CD4-positive, alpha-beta T cell treated with Interleukin-10 for 1 hour (primary cell): ENCODE data around the gene DIABLO.
"Not testable (repeated sequence)": the region's sequence is repeated elsewhere in the genome, so short reads cannot be mapped to it uniquely, and the experiment has no call there.

Source experiments
- DNase-seq: peaks from one replicate; pipeline ENCODE4 v3.0.0-alpha.2; 2020

The DIABLO gene

DNA sequence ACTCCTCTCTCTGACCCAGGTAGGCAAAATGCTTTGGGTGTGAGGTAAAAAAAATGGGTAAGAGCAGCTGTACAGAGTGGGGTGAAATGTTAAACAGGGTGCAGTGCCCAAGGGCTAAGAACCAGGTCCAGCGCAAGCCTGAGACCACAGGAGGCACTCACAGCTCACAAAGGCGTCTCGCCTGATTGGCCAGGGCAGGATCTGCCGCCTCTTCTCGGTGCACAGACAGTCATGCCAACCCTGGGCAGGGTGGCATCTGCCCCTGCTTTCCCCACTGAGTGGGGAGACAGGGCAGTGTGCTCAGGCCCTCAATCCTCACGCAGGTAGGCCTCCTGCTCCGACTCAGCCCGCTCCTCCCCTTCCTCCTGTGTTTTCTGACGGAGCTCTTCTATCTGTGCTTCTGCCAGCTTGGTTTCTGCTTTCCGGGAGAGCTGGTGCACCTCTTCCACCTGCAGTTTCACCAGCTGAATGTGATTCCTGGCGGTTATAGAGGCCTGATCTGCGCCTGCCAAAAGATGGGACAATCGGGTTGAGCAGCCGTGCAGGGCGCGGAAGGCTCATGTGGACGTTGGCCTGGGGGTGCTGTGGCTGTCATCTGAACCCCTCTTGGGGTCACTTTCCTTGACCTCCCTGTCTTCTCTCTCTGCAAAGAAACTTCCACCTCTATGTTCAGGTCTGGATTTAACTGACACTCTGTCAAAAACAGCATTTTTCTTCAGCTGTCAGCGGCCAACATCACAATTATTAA is 17.6 kb downstream of the DIABLO start:
- no peak for DNase-seq

DNA sequence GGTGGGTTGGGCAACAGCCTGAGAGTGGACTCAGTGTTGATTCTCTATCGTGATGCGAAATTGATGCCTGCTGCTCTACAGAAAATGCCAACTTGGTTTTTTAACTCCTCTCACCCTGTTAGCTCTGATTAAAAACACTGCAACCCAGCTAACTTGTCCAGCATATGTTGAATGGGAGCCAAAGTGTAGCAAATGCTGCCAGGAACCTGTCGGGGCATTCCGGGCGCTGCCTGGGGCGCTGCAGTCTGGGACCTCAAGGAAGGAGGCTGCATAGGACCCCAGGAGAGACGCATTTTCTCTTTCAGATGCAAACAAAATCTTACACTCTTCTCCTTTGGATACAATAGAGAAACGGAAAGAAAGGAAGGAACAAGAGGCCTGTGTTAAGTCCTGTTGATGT is 18.5 kb downstream of the DIABLO start:
- DNase-seq = no peak

DNA sequence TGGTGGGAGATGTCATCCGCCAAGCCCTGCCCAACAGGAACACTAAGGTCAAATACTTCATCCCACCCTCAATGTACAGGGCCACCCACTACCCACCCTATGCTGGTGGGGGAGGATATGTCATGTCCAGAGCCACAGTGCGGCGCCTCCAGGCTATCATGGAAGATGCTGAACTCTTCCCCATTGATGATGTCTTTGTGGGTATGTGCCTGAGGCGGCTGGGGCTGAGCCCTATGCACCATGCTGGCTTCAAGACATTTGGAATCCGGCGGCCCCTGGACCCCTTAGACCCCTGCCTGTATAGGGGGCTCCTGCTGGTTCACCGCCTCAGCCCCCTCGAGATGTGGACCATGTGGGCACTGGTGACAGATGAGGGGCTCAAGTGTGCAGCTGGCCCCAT is 18.9 kb downstream of the DIABLO start:
- no peak for DNase-seq

DNA sequence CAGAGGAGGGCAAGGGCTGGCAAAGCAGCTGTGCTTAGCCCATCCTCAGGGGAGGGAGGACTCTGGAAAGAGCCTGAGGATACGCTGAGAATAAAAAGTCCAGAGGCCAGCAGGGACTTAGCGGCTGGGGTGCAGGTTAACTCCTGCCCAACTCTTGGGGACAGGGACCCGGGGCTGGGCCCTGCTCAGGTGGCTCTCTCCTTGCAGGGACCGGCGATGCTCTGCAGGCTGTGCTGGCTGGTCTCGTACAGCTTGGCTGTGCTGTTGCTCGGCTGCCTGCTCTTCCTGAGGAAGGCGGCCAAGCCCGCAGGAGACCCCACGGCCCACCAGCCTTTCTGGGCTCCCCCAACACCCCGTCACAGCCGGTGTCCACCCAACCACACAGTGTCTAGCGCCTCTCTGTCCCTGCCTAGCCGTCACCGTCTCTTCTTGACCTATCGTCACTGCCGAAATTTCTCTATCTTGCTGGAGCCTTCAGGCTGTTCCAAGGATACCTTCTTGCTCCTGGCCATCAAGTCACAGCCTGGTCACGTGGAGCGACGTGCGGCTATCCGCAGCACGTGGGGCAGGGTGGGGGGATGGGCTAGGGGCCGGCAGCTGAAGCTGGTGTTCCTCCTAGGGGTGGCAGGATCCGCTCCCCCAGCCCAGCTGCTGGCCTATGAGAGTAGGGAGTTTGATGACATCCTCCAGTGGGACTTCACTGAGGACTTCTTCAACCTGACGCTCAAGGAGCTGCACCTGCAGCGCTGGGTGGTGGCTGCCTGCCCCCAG is 19.6 kb downstream of the DIABLO start:
- no peak for DNase-seq

DNA sequence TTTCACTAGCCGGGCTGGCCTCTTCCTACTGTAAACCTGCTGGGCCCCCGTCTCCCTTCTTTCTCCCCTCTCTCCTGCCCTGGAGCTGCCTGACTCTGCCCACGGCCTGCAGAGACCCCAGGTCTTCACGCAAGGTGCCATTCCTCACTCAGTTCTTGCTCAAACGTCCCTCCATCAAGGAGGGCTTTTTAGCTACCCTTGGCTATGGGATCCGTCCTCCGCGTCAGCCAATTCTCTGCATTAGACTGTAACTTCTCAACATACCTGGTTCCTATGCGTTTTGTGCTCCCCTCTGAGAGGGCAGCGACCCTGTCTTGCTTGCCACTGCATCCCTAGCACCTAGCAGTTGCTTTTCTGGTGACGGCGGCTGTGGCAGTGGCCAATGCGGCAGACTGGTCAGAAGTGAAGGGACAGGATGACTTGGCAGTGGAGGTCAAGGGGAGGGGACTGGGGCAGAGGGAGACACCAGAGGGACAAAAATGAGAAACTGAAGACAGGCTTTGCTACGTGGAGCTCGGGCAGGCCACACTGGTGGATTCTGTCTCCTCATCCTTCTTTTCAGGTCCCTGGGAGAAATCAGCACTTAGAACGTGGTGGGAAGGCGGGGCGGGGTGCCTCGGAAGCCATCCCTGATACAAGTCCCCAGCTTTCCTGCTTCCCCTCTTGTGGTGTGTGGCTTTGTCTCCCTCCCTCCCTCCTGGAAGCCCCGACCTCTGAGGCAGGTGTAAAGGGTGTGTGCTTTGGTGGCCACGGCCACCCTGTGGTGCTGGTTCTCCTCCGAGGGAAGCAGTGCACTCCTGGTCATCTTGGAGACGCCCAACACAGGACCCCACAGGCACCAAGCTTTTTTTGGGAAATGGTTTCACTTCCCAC is 20.6 kb downstream of the DIABLO start:
- no peak for DNase-seq

DNA sequence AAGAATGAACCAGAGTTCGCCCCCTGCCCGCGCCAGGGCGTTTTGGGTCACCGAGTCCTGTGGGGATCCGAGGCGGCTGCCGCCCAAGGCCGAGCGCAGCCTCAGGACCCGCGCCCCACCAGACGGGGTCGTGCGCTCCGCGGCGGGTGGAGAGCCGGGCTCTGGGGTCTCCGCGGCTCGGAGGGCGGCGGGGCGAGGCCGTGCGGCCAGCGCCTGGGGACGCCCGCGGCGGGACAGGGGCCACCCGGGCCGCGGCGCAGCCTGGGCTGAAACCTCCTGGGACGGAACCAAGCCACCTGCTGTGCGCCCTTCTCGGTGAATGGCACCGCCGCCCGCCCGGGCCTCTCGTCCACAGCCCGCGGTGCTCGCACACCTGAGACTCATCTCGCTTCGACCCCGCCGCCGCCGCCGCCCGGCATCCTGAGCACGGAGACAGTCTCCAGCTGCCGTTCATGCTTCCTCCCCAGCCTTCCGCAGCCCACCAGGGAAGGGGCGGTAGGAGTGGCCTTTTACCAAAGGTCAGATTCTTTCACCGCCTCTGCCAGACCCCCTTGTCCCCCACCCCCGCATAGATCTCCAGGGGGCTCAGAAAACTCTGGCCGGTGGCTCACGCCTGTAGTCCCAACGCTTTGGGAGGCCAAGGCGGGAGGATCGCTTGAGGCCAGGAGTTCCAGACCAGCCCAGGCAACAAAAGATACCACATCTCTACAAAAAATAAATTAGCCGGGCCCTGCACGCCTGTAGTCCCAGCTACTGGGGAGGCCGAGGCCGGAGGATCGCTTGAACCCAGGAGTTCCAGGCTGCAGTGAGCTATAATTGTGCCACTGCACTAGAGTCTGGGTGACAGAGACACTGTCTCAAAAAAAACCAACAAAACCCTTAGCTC is 21.4 kb downstream of the DIABLO start:
- DNase-seq = peak; percentile 19

DNA sequence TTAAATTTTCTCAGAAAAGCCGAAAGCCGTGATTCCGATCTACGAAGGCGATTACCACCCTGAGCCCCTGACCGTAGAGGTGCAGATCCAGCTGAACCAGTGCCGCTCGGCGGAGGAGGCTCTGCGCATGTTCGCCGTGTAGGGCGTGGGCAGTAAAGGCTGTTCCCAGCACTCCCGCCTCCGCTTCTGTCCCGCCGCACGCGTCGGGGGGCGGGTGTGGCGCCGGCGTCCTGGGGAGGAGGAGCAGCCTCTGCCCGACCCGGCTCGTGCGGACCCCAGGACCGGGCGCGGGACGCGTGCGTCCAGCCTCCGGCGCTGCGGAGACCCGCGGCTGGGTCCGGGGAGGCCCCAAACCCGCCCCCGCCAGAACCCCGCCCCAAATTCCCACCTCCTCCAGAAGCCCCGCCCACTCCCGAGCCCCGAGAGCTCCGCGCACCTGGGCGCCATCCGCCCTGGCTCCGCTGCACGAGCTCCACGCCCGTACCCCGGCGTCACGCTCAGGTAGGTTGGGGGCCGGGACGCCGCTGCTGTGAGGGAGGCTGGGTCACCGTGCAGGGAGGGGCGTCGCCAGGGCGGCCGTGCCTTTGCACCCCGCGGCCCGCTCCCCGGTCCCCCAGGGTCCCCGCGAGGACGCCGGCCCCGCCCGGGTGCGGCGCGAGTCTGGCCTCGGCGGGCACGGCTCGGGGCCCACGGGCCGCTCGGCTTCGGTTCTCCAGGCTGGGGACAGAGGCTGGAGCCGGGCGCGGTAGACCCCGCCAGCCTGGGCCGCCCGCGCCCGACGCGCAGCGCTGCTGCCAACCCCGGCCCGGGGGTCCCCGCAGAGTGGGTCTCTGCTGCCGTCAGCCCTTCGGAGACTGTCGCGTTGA is 22.3 kb downstream of the DIABLO start, which contains the start of gene B3GNT4:
Gene B3GNT4, plus strand, starts transcription at position 409 of the 866 bp plus-strand sequence. CDS start 910 bp downstream, outside the sequence.
- DNase-seq = peak; percentile 77

DNA sequence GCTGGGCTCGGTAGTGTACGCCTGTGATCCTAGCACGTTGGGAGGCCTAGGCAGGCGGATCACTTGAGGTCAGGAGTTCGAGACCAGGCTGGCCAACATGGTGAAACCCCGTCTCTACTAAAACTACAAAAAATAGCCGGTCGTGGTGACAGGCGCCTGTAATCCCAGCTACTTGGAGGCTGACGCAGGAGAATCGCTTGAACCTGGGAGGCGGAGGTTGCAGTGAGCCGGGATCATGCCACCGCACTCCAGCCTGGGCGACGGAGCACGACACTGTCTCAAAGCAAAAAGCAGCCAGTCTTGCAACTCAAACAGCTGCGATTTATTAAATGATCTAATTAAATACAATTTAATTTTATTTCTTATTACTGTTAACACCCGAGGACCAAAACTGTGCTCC is 23.0 kb downstream of the DIABLO start:
- DNase-seq = not testable (repeated sequence)

DNA sequence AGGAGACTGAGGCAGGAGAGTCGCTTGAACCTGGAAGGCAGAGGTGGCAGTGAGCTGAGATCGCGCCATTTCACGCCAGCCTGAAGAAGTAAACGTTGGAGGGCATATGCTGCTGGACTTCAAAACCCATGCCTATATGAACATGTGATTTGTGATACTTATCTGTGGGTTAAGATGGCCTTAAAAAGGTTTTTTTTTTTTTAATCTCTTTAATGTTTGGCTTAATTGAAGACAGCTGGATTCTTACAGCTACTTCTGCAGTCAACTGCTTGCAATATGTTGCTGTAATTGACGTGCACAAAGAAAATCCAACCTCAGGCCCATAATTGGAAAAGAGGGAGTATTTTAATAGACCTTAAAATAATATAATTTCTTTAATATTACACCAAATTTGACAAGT is 23.8 kb downstream of the DIABLO start:
- no peak for DNase-seq

DNA sequence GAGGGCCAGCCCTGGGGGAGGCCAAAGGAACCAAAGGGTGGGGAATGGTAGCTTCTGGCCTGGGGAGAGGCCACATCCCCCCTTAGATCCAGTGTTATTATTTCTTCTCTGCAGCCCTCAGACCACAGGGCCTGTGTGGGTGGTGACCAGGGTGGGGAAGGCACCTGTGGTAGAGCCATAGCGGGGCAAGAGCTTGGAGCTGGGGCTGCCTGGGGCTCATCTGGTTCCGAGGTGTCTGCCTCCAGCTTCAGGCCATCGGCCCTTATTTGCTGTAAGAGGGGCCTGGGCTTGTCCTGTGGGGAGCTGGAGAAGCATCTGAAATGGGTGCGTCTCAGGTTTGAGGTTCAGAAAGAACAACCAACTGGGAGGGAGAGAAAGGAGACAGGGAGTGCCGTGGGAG is 24.5 kb downstream of the DIABLO start:
- DNase-seq = no peak

DNA sequence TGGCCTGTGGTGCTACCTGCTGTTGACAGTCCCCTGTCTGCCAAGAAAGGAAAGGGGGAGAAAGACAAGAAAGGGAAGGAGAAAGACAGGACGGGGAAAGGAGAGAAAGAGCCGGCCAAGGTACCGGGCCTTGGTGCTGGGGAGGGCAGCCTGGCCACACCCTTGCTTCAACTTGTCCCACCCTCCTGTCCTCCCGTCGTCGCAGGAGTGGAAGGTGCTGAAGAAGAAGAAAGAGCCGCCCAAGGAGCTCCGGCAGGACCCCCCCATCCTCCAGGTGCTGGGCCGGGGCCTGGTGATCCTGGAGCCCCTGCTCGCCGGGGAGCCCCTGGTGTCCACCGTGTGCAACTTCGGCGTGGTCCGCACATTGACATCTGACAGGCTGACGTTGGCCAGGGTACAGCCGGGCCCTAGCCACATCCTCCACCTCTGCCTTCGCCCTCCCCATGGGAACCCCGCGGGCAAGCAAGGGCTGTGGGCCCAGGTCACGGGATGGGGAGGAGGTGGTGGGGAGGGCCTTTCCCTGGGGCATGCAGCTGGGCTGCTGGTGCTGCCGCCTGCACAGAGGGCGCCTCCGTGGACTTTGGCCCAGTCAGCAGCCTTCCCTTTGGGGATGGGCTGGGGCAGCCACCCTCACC is 25.2 kb downstream of the DIABLO start:
- no peak for DNase-seq

DNA sequence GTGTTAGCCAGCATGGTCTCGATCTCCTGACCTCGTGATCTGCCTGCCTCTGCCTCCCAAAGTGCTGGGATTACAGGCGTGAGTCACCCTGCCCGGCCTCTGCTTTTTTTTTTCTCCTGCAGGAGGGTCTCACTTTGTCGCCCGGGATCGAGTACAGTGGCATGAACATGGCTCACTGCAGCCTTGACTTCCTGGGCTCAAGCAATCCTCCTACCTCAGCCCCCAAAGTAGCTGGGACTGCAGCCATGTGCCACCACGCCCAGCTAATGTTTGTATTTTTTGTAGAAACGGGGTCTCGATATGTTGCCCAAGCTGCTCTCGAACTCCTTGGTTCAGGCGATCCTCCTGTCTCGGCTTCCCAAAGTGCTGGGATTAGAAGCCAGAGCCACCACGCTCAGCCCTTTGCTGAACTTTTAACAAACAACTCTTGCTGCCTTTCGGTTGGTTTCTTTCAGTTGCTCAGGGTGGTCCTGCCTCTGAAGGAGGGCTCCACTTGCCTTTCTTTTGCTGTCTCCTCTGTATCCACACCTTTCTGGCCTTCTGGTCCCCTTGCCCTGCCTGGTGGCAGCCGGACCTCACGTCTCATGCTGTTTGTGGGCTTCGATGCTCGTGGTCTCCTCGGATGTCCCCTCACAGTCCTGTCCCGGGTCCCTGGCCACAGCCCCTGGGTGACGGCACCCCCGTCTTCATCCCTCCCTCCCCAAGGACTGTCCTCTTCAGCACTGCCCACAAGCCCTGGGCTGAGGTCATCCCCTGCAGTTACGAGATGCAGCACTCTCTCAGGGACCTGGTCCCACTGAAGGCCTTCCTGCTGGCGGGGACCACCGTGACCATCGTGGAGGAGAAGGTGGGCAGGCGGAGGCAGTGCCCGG is 26.1 kb downstream of the DIABLO start:
- DNase-seq = no peak

DNA sequence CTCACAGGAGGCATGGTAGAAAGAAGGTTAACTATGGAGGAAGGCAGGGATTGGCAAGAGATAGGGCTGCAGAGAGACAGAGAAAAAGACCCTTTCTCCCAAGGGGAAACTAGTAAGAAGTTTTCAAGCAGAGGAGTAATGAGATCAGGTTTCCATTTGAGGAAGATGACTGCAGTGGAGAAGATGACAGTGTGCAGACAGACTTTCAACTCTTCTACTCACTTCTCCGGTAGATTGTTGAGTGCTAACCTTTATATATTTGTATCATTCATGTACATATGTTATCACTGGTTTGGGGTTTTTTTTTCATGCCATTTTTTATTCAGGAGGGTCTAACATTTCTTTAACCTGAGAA is 28.3 kb downstream of the DIABLO start:
- no peak for DNase-seq

DNA sequence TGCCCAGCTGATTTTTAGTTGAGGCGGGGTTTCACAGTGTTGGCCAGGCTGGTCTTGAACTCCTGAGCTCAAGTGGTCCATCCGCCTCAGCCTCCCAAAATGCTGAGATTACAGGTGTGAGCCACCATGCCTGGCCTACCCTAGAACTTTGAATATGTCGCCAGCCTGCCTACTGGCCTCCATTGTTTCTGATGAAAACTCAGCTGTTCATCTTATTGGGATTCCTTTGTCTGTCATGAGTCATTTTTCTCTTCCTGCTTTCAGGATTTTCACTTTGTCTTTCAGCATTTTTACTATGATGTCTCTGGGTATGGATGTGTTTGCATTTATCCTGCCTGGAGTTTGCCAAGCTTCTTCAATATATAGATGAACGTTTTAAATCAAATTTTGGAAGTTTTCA is 30.4 kb downstream of the DIABLO start:
- DNase-seq = no peak

DNA sequence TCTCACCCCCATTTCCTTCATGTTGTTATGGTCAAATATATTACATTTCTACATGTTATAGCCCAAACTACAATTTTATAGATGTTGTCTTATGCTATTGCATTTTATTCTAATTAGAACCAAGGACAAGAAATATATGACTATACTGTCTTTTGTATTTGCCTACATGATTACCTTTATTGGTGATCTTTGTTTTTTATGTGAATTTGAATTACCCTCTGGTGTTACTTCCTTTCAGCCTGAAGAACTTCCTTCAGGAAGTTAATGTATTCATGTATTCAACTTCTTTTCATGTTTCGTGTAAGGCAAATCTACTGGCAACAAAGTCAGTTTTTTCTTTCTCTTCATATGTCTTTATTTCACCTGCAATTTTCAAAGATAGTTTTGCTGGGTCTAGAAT is 31.0 kb downstream of the DIABLO start:
- no peak for DNase-seq

DNA sequence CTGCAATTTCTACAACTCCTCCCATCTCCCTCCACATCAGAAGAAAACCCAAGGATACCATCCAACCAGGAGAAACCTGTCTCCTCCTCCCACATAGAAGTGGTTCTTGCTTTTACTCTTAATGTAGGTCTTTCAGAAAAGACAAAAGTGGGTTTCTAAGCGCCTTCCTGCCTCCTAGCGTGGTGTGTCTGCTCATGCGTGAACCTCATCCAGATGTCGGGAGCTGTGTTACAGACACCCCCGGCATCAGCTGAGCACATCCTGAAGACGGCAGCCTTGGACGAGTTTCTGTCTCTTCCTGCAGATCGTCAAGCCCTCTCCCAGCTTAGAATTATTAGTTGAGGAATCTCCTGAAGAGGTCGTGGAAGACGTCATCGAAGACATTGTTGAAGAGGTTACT is 33.4 kb downstream of the DIABLO start:
- no peak for DNase-seq

DNA sequence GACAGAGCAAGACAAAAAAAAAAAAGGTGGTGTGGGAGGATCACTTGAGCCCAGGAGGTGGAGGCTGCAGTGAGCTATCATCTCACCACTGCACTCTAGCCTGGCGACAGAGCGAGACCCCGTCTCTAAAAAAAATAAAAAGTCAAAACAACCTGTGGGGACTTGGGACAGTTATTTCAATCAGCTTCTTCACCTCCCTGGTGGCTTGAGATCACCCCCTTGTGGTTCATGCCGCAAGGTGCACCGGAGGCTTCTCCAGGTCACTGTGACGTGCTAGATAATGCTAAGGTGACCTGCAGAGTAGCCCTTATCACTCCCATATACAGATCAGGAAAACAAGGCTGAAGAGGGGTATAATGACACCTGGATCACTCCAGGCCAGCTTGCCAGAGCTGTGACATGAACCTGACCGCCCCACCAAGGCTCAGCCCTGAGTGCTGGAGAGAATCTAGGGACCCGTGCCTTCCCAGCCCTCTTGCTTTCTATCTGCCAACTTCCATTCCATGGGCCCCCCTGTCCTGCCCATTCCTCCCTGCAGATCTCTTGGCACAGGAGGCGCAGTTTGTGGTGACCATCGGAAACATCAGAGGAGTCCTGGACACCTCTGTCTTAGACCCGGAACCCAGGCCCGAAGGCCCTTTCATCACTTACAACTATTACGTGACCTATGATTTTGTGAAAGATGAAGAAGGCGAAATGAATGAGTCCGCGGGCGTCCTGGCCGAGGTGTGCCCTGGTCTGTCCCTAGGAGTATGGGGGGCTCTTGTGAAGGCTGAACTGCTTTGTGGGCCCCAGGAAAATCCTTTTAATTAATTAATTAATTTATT is 34.8 kb downstream of the DIABLO start:
- peak; percentile 74 for DNase-seq

DNA sequence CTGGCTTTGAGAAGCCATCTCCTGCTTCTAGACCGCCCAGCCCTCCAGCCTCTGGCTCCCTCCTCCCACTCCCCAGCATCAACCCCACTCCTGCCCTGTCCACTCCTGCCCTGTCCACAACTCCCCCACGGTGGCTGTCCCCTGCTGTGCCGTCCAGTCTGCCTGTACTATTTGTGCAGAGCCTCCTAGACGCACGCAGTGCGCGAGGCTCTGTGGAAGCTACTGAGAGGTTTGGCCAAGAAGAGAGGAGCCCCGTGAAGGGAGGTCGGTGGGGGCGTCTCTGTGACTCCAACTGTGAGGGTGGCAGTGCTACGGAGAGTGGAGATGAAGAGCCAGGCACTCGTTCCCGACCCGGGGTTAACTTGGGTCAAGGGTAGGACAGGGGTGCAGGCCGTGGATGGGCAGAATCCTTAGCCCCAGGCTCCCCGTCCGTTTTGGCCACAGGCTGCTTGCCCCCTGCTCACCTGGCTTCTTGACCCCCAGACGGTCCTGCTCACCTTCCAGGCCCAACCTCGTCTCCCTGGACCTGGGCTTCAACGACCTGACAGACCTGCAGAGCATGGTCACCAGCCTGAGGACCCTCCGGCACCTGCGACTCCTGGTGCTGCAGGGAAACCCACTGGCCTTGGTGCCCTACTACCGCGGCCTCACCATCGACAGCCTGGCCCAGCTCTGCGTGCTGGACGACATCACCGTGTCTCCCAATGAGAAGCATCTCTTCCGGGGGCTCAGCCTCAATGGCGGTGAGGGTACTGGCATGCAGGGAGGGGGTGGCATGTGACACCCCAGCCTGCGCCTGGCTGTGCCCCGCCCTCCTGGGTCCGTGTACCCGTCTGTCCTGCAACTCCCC is 36.0 kb downstream of the DIABLO start:
- DNase-seq = no peak
